ENCODE measurements around the gene GSTM4. TPM values are rescaled to one million over a fixed set of nuclear protein-coding genes. Genes with fewer than 3 reads are reported as not detected.
"Not testable (repeated sequence)": the region's sequence is repeated elsewhere in the genome, so short reads cannot be mapped to it uniquely, and the experiment has no call there.

The GSTM4 gene
- total RNA-seq, 1 experiment from 2014 or later = 5.8 TPM

DNA sequence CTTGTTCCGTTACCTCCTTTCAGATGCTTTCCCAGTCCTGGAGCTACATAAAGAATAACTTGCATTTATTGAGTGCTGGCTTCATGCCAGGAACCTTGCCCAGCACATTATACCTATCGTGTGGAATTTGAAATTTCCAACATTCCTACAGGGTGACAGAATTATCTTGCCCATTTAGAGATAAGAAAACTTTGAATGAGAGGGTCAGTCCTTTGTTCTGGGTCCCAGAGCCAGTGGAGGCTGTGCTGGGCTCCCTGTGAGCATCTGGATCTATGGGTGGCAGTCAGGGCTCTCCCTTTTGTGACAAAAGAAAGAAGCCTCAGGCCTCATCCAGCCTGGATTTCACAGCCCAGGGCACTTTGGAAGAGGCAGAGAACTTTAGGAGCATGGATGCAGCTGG, 3.2 kb downstream of the GSTM4 start:
- Mint-ChIP-seq H3K27ac (ENCODE audit: low read depth, unreplicated experiment) (no peak overlapping the region), H3K27me3 (ENCODE audit: insufficient read depth, unreplicated experiment) (peaks cover 11% of the 10 kb centered on the region), H3K4me3 (ENCODE audit: unreplicated experiment) (no peak overlapping the region), H3K9me3 (ENCODE audit: unreplicated experiment) (no peaks in the 10 kb centered on the region), H3K36me3 (ENCODE audit: insufficient read depth, unreplicated experiment) (no peaks in the 10 kb centered on the region), H3K4me1 (ENCODE audit: insufficient read depth, unreplicated experiment) (no peaks in the 10 kb centered on the region)
- TF ChIP-seq, protein P1, sequence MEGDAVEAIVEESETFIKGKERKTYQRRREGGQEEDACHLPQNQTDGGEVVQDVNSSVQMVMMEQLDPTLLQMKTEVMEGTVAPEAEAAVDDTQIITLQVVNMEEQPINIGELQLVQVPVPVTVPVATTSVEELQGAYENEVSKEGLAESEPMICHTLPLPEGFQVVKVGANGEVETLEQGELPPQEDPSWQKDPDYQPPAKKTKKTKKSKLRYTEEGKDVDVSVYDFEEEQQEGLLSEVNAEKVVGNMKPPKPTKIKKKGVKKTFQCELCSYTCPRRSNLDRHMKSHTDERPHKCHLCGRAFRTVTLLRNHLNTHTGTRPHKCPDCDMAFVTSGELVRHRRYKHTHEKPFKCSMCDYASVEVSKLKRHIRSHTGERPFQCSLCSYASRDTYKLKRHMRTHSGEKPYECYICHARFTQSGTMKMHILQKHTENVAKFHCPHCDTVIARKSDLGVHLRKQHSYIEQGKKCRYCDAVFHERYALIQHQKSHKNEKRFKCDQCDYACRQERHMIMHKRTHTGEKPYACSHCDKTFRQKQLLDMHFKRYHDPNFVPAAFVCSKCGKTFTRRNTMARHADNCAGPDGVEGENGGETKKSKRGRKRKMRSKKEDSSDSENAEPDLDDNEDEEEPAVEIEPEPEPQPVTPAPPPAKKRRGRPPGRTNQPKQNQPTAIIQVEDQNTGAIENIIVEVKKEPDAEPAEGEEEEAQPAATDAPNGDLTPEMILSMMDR (IDR thresholded peaks at IDR 0.05; ENCODE audit: unreplicated experiment) = no peak
- POLR2A ChIA-PET = no interaction called here
- no peak for DNase-seq (ENCODE audit: unreplicated experiment)
- CTCF ChIA-PET = interaction anchor here (1.2 kb wide), 1 partner anchor 19 kb away, joined by 8 read pairs; no protein-coding TSS in a partner anchor
- BruUV-seq (replicated peaks) = no TSS peak
- intact Hi-C loops (cut with micrococcal nuclease) = no loop called here

DNA sequence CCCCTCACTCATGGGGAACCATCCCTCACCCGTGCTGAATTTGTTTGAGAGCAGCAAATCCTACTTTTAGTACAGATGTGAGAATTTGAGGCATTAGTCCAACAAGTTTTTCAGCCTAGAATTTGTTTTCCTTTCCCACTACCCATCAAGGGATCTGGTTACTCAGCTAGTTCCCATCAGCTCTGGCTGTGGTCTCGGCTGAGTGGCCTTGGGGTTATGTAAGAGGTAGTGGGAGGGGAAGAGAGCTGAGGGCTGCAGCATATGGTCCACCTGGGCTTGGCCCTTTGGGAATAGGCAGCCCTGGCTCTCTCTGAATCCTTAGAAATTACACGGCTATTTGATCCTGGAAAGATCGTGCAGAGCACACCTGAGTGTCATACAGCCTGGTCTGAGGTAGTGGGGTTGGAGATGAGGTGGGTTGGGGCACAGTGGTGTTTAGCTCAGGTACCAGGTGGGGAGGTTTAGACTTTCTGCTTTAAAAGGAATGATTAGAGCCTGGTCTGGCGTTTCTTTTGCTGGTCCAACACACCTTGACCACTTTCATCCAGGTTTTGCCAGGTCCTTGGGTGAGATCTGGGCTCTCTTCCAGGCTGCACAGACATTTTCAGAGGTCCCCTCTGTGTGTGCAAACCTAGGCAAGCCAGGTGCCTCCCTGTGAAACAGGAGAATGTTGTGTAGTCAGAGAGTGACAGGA, 4.2 kb downstream of the GSTM4 start:
- no peak overlapping the region for H3K4me3 Mint-ChIP-seq (ENCODE audit: unreplicated experiment)
- H3K4me1 Mint-ChIP-seq (ENCODE audit: insufficient read depth, unreplicated experiment) = no peaks in the 10 kb centered on the region
- intact Hi-C loops (cut with micrococcal nuclease) = no loop called here
- no peaks in the 10 kb centered on the region for H3K9me3 Mint-ChIP-seq (ENCODE audit: unreplicated experiment)
- CTCF ChIA-PET = interaction anchor here (0.6 to 2.5 kb wide), 3 partner anchors 113 to 287 kb away, joined by 4 to 7 read pairs (median 6); no protein-coding TSS in a partner anchor
- DNase-seq (ENCODE audit: unreplicated experiment) = no peak
- peaks cover under 1% of the 10 kb centered on the region for H3K27me3 Mint-ChIP-seq (ENCODE audit: insufficient read depth, unreplicated experiment)
- no peak overlapping the region for H3K27ac Mint-ChIP-seq (ENCODE audit: low read depth, unreplicated experiment)
- BruUV-seq (replicated peaks) = no TSS peak
- POLR2A ChIA-PET = no interaction called here
- TF ChIP-seq, protein P1 (IDR thresholded peaks at IDR 0.05; ENCODE audit: unreplicated experiment) = no peak
- no peaks in the 10 kb centered on the region for H3K36me3 Mint-ChIP-seq (ENCODE audit: insufficient read depth, unreplicated experiment)

GRCh38 chr1:109660691-109661026, 4.8 kb downstream of the GSTM4 start:
- H3K27me3 Mint-ChIP-seq (ENCODE audit: insufficient read depth, unreplicated experiment); H3K4me3 Mint-ChIP-seq (ENCODE audit: unreplicated experiment); H3K9me3 Mint-ChIP-seq (ENCODE audit: unreplicated experiment); intact Hi-C loops (cut with micrococcal nuclease); H3K36me3 Mint-ChIP-seq (ENCODE audit: insufficient read depth, unreplicated experiment); DNase-seq (ENCODE audit: unreplicated experiment); POLR2A ChIA-PET; H3K4me1 Mint-ChIP-seq (ENCODE audit: insufficient read depth, unreplicated experiment); BruUV-seq (replicated peaks); H3K27ac Mint-ChIP-seq (ENCODE audit: low read depth, unreplicated experiment): not testable (repeated sequence)
- CTCF ChIA-PET = interaction anchor here (0.6 to 2.5 kb wide), 4 partner anchors 10 to 287 kb away, joined by 3 to 7 read pairs (median 5); no protein-coding TSS in a partner anchor

DNA sequence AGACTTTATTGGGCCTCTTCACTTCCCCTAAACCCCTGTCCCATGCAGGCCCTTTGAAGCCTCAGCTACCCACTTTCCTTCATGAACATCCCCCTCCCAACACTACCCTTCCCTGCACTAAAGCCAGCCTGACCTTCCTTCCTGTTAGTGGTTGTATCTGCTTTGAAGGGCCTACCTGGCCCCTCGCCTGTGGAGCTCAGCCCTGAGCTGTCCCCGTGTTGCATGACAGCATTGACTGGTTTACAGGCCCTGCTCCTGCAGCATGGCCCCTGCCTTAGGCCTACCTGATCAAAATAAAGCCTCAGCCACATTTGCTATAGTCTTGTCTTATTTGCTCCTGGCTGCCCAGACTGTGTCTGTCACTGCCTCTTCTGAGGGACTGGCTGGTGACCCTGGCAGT, 5.5 kb downstream of the GSTM4 start:
- intact Hi-C loops (cut with micrococcal nuclease) = no loop called here
- ChIA-PET POLR2A (no interaction called here), CTCF (interaction anchor here (0.7 to 2.5 kb wide), 5 partner anchors 11 to 116 kb away, joined by 3 to 12 read pairs (median 4); no protein-coding TSS in a partner anchor)
- no peaks in the 10 kb centered on the region for H3K4me1 Mint-ChIP-seq (ENCODE audit: insufficient read depth, unreplicated experiment)
- BruUV-seq (replicated peaks) = no TSS peak
- DNase-seq (ENCODE audit: unreplicated experiment) = no peak
- H3K4me3 Mint-ChIP-seq (ENCODE audit: unreplicated experiment) = no peak overlapping the region
- no peak overlapping the region for H3K27ac Mint-ChIP-seq (ENCODE audit: low read depth, unreplicated experiment)
- H3K27me3 Mint-ChIP-seq (ENCODE audit: insufficient read depth, unreplicated experiment) = no peaks in the 10 kb centered on the region
- TF ChIP-seq, protein P1 (IDR thresholded peaks at IDR 0.05; ENCODE audit: unreplicated experiment) = no peak
- H3K9me3 Mint-ChIP-seq (ENCODE audit: unreplicated experiment) = no peaks in the 10 kb centered on the region
- H3K36me3 Mint-ChIP-seq (ENCODE audit: insufficient read depth, unreplicated experiment) = no peaks in the 10 kb centered on the region

All from MCF 10A (cell line).